Hepatocyte (in vitro differentiated cells): Measurements from ENCODE around the gene ADCY1.

Source experiments
- EZH2 ChIP-seq: fragments of 200-600 bp; sonication (generic); IDR thresholded peaks from 2 replicates; pipeline ENCODE4 v1.6.1; 2016; ENCODE audit warnings: antibody characterized with exemption, mild to moderate bottlenecking, borderline replicate concordance
- EZH2phosphoT487 ChIP-seq: fragments of 200-600 bp; sonication (generic); IDR thresholded peaks from one replicate; pipeline ENCODE4 v1.6.1; 2018; ENCODE audit warnings: antibody characterized with exemption, mild to moderate bottlenecking, low read depth, moderate library complexity; ENCODE audit not compliant: unreplicated experiment, severe bottlenecking
- TF ChIP-seq, protein P1 (sequence below): fragments of 200-600 bp; sonication (generic); IDR thresholded peaks from 2 replicates; pipeline ENCODE4 v1.5.1; 2016; ENCODE audit warnings: antibody characterized with exemption, mild to moderate bottlenecking; ENCODE audit not compliant: poor library complexity

DNA sequence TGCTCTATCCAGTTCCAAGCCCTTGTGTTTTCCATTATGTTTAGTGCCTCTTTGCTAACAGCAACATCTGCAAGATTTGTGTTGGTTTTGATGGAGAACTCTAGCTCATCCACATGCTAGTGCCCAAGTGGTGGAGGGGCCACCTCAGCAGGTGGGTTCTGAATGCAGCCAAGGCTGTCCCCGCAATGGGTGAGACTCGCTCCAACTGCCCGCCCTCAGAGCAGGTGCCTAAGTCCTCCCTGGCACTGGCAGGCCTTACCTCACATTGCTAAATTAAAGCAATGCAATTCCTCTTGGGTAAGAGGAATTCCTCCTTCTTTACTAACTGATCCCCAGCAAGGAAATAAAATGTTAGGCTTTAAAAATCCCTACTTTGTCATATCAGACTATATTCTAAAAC lies 146.8 kb downstream of the ADCY1 start:
- TF ChIP-seq EZH2 (no peak), EZH2phosphoT487 (no peak)
- TF ChIP-seq, protein P1, sequence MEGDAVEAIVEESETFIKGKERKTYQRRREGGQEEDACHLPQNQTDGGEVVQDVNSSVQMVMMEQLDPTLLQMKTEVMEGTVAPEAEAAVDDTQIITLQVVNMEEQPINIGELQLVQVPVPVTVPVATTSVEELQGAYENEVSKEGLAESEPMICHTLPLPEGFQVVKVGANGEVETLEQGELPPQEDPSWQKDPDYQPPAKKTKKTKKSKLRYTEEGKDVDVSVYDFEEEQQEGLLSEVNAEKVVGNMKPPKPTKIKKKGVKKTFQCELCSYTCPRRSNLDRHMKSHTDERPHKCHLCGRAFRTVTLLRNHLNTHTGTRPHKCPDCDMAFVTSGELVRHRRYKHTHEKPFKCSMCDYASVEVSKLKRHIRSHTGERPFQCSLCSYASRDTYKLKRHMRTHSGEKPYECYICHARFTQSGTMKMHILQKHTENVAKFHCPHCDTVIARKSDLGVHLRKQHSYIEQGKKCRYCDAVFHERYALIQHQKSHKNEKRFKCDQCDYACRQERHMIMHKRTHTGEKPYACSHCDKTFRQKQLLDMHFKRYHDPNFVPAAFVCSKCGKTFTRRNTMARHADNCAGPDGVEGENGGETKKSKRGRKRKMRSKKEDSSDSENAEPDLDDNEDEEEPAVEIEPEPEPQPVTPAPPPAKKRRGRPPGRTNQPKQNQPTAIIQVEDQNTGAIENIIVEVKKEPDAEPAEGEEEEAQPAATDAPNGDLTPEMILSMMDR, result no peak
